ENCODE data around the gene AP1M1.

The AP1M1 gene

DNA sequence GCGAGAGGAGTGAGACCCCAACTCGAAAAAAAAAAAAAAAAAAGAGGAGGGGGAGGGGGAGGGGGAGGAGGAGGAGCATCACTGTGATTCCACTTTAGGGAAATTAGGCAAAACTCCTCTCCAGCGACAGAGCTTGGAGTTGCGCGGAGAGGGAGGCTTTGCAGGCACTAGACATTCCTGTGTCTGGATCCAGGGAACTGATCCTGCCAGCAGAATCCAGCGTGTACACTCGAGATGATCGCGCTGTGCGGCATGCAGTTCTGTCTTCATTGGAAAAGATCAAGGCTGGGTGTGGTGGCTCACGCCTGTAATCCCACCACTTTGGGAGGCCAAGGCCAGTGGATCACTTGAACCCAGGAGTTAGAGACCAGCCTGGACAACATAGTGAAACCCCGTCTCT lies 97.3 kb downstream of the AP1M1 start:
- no peak for DNase-seq (ENCODE audit: low read depth in 1 of 2, low spot score in 1 of 2)
- no peak for TF ChIP-seq SPI1 (IDR thresholded peaks at IDR 0.05; ENCODE audit: borderline replicate concordance, low read depth)
- TF ChIP-seq, protein P1, sequence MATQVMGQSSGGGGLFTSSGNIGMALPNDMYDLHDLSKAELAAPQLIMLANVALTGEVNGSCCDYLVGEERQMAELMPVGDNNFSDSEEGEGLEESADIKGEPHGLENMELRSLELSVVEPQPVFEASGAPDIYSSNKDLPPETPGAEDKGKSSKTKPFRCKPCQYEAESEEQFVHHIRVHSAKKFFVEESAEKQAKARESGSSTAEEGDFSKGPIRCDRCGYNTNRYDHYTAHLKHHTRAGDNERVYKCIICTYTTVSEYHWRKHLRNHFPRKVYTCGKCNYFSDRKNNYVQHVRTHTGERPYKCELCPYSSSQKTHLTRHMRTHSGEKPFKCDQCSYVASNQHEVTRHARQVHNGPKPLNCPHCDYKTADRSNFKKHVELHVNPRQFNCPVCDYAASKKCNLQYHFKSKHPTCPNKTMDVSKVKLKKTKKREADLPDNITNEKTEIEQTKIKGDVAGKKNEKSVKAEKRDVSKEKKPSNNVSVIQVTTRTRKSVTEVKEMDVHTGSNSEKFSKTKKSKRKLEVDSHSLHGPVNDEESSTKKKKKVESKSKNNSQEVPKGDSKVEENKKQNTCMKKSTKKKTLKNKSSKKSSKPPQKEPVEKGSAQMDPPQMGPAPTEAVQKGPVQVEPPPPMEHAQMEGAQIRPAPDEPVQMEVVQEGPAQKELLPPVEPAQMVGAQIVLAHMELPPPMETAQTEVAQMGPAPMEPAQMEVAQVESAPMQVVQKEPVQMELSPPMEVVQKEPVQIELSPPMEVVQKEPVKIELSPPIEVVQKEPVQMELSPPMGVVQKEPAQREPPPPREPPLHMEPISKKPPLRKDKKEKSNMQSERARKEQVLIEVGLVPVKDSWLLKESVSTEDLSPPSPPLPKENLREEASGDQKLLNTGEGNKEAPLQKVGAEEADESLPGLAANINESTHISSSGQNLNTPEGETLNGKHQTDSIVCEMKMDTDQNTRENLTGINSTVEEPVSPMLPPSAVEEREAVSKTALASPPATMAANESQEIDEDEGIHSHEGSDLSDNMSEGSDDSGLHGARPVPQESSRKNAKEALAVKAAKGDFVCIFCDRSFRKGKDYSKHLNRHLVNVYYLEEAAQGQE (IDR thresholded peaks at IDR 0.05; ENCODE audit: insufficient replicate concordance, low read depth) = no peak
- TF ChIP-seq POLR2AphosphoS5 (IDR thresholded peaks at IDR 0.05; ENCODE audit: low read depth) = no peak
- no peak for TF ChIP-seq GABPA (IDR thresholded peaks at IDR 0.05; ENCODE audit: low read depth)
- no peak for TF ChIP-seq CTCF (IDR thresholded peaks at IDR 0.05; ENCODE audit: insufficient read depth, low read length)
- no peaks in the 10 kb centered on the region for H3K27me3 ChIP-seq (ENCODE audit: insufficient read depth, poor library complexity, severe bottlenecking)
- H3K27ac ChIP-seq (replicated peaks) = no peak overlapping the region
- H3K4me3 ChIP-seq (replicated peaks; ENCODE audit: insufficient read depth, low read length) = no peak overlapping the region
